GM18519 (cell line): ENCODE data around the gene SMOC2.

Source experiments
- ATAC-seq: cut with Tn5 transposase; IDR thresholded peaks from one replicate; pipeline ENCODE4 v1.9.1; 2021; ENCODE audit warnings: mild to moderate bottlenecking, moderate library complexity; ENCODE audit not compliant: unreplicated experiment, low FRiP score

The SMOC2 gene

DNA sequence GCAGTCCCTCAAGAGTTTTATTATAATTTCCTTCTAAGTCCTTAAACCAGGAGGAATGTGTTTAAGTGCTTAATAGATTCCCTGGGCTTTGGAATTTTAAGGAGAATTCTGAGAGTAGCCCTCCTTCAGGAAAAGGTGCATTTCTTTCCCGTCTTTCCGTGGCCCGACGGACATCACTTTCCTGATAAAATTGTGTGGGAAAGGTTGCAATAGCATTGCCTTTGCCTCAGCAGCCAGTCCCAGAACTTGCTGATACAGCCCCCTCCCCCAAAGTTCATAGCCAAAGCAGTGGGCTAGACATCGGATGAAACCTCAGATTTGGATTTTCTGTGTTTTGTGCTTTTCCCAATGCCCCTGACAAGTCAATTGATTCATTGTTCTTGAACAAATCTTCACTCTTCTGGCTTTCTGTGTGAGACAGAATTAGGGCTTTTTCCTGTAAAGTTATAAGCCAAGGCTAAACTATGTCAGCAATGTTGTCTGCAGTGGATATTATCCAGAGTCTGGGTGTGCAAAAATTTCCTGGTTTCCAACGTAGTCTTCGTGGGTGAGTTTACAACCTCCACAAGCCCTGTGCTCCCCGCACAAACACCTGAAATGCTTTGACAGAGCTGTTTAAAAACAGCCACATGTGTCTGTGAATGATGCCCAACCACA, 1.1 kb upstream of the SMOC2 start:
- ATAC-seq = no peak

GRCh38 chr6:168441434-168442391, 729 bp downstream of the SMOC2 start:
- no peak for ATAC-seq

- ATAC-seq = no peak
These were observed 1.7 kb downstream of the SMOC2 start for GRCh38 chr6:168442646-168443045.

DNA sequence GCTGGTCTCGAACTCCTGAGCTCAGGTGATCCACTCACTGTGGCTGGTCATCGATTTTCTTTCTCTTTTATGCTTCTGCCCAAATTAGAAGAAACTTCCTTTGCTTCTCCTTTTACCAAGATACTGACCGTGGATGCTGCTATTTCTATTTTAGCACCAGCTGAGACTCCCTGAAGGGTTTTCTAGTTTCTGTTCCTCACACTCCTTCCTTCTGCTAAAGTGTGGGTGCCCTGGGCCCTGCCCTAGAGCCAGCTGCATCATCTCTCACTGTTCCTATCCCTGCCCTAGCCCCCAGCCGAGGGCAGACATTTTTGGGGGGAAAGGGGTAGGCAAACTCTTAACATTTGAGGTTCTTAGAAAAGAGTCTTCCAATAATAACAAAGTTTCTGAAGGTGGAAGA, 6.3 kb downstream of the SMOC2 start:
- ATAC-seq = no peak

GRCh38 chr6:168447700-168448099, 6.7 kb downstream of the SMOC2 start:
- ATAC-seq = no peak

GRCh38 chr6:168448243-168448855, 7.4 kb downstream of the SMOC2 start:
- no peak for ATAC-seq

- no peak for ATAC-seq
These were observed 9.9 kb downstream of the SMOC2 start for GRCh38 chr6:168450917-168451316.

GRCh38 chr6:168451805-168452517, 11.0 kb downstream of the SMOC2 start:
- no peak for ATAC-seq

GRCh38 chr6:168452685-168453377, 11.8 kb downstream of the SMOC2 start:
- ATAC-seq = no peak

GRCh38 chr6:168455847-168456530, 15.0 kb downstream of the SMOC2 start:
- no peak for ATAC-seq

- no peak for ATAC-seq
These were observed 16.1 kb downstream of the SMOC2 start for GRCh38 chr6:168456907-168457652.

GRCh38 chr6:168457653-168457934, 16.6 kb downstream of the SMOC2 start:
- no peak for ATAC-seq

- no peak for ATAC-seq
These were observed 17.1 kb downstream of the SMOC2 start for GRCh38 chr6:168458101-168458500.

DNA sequence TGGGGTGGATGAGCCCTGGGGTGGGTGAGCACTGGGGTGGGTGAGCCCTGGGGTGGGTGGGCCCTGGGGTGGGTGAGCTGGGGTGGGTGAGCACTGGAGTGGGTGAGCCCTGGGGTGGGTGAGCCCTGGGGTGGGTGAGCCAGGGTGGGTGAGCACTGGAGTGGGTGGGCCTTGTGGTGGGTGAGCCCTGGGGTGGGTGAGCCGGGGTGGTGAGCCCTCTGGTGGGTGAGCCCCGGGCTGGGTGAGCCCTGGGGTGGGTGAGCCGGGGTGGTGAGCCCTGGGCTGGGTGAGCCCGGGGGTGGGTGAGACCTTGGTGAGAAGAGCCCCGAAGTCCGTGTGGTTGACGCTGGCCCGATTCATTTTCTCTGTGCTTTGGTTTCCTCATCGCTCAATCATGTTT, 18.6 kb downstream of the SMOC2 start:
- ATAC-seq = no peak

- no peak for ATAC-seq
These were observed 21.4 kb downstream of the SMOC2 start for GRCh38 chr6:168462289-168462853.

DNA sequence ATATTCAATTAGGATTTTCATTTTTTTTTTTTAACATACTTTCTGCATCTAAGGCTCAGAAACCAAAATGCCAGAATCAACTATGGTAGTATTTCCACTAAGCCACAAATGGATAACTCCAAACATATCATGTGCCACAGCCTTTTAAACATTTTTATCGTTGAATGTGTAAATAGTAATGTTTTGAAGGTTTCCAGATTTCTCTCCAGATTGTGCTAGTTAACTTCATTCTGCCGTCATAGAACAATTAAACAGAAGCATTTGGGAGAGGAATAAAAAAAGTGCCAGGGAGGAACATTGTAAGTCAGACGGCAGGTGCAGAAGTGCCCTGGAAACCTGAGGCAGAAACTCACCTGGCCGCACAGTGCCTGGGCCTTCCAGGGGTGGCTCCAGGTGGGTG, 23.6 kb downstream of the SMOC2 start:
- ATAC-seq = no peak

- no peak for ATAC-seq
These were observed 27.1 kb downstream of the SMOC2 start for GRCh38 chr6:168468045-168468444.

DNA sequence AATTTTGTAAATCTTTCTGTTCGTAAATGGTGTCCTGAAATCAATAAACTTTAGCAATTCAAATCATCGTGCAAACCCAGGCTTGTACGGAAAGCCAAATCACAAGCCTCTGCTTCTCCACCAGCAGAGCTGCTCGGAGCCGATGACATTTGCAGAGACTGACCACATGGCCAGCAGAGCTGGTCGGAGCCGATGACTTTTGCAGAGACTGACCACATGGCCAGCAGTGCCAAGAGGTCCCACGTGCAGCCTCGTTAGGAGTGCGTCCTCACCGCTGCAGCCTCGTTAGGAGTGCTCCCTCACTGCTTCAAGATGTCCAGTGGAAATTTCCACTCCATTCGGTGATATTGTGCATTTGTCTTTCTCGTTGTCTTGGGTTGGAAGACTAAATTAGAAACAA, 28.5 kb downstream of the SMOC2 start:
- no peak for ATAC-seq

DNA sequence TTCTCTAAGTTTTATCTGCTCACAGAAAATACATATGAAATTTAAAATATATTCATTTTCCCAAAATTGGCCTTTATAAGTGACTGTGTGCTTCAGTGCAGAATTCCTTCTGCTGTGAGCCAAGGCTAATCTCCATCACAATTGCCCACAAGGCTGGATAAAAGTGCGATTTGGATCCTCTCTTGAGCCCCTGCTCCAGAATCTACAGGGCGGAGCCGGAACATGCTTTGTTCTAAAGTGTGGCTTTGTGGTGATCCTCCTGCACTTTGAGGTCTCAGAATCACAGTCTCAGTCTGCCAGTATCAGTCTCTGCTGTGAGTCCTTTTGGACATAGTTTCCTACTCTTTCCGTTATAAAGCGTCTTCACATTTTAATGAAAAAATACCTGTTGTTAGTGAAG, 28.9 kb downstream of the SMOC2 start:
- no peak for ATAC-seq
